Stomach (tissue), 4 donors: ENCODE measurements around the gene MEF2A.

Experiments used
- CTCF ChIP-seq, 7 experiments: fragments of 450-650 bp in 4 of 7; fragments of 200-600 bp in 3 of 7; sonication (generic) in 3 of 7; IDR thresholded peaks; one replicate each; pipeline ENCODE4 v1.5.1; 2016 to 2019; ENCODE audit warnings: antibody characterized with exemption in 7 of 7, control low read depth in 2 of 7, mild to moderate bottlenecking in 1 of 7
- POLR2A ChIP-seq, 4 donors: fragments of 450-650 bp; IDR thresholded peaks; one replicate each; pipeline ENCODE4 v1.6.1; 2016; ENCODE audit warnings: antibody characterized with exemption in 4 of 4, control low read depth in 2 of 4, mild to moderate bottlenecking in 1 of 4, moderate library complexity in 1 of 4

DNA sequence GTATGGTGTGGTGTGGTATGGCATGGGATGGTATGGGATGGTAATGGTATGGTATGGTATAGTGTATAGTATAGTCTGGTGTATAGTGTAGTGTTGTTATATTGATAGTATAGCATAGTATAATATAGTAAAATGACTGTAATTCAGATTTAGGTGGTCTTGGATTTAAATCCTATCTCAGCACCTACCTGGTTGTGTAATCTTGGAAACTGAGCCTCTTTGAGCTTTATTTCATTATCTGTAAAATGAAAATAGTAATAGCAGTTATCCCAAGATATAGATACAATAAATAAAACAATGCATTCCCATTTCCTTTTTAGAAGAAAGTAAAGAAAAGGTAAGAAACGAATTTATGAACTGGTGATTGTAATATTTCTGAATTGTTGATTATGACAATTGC, 27.5 kb upstream of the MEF2A start:
- no peak for TF ChIP-seq CTCF (IDR thresholded peaks at IDR 0.05)
- TF ChIP-seq POLR2A (IDR thresholded peaks at IDR 0.05), result no peak
